IMR-90 (cell line): ENCODE measurements around the gene SLC39A2. TPM values are rescaled to one million over a fixed set of nuclear protein-coding genes. Genes with fewer than 3 reads are reported as not detected.

Experiments used
- ATAC-seq: fragments of 200-7000 bp; cut with Tn5 transposase; 2 replicates; pipeline ENCODE4 v1.9.1; 2020; ENCODE audit warnings: low read depth, mild to moderate bottlenecking, moderate library complexity
- BruUV-seq: library from RNA; stranded (reverse); fragments of 400-500 nt; replicated peaks from 2 replicates; lab custom pipeline; 2021; lab: Mats Ljungman, UMichigan
- CTCF ChIA-PET: fragments of 300-600 bp; formaldehyde crosslinking; extraction: SDS; loops from one replicate; lab custom pipeline; 2021; ENCODE audit warnings: antibody characterized with exemption; lab: Yijun Ruan, JAX
- POLR2A ChIA-PET: fragments of 300-600 bp; sonication (Branson Sonifier 250); formaldehyde crosslinking; loops from one replicate; lab custom pipeline; 2022; ENCODE audit warnings: antibody characterized with exemption; ENCODE audit not compliant: unreplicated experiment; lab: Charles Lee
- DNase-seq: peaks from one replicate; pipeline ENCODE4 v3.0.0; 2013
- H2AFZ ChIP-seq: replicated peaks from 2 replicates; pipeline ENCODE3; 2013; ENCODE audit warnings: low read length, mild to moderate bottlenecking; ENCODE audit not compliant: poor library complexity
- H2AK5ac ChIP-seq: 2 replicates; pipeline ENCODE4 v1.6.1; 2013; ENCODE audit warnings: low read depth, low read length, inconsistent platforms
- H2AK9ac ChIP-seq: replicated peaks from 2 replicates; pipeline ENCODE3; 2013; ENCODE audit warnings: mild to moderate bottlenecking, low read depth, low read length, moderate library complexity; ENCODE audit not compliant: poor library complexity
- H2BK120ac ChIP-seq: 2 replicates; pipeline ENCODE4 v1.6.1; 2013; ENCODE audit warnings: low read depth, low read length, inconsistent platforms
- H2BK15ac ChIP-seq: 3 replicates; pipeline ENCODE4 v1.6.1; 2013; ENCODE audit warnings: low read depth, low read length, inconsistent platforms
- H2BK20ac ChIP-seq: 2 replicates; pipeline ENCODE4 v1.6.1; 2013; ENCODE audit warnings: low read depth, mild to moderate bottlenecking, inconsistent platforms, low read length, moderate library complexity
- H2BK5ac ChIP-seq: 2 replicates; pipeline ENCODE4 v1.6.1; 2013; ENCODE audit warnings: mild to moderate bottlenecking, low read depth, low read length, inconsistent platforms; ENCODE audit not compliant: poor library complexity, severe bottlenecking
- H3K14ac ChIP-seq: replicated peaks from 2 replicates; pipeline ENCODE4 v1.6.1; 2013; ENCODE audit warnings: low read depth, low read length, inconsistent platforms
- H3K18ac ChIP-seq: 2 replicates; pipeline ENCODE4 v1.6.1; 2013; ENCODE audit warnings: low read depth, low read length, control low read depth
- H3K23ac ChIP-seq: 2 replicates; pipeline ENCODE4 v1.6.1; 2013; ENCODE audit warnings: low read depth, low read length, inconsistent platforms
- H3K27ac ChIP-seq: 2 replicates; pipeline ENCODE4 v1.5.1; 2013; ENCODE audit warnings: mild to moderate bottlenecking, control low read depth, low read length; ENCODE audit not compliant: insufficient read depth
- H3K27me3 ChIP-seq: 2 replicates; pipeline ENCODE4 v1.6.1; 2013; ENCODE audit warnings: low read length; ENCODE audit not compliant: control insufficient read depth, insufficient read depth
- H3K36me3 ChIP-seq: 2 replicates; pipeline ENCODE4 v1.6.1; 2013; ENCODE audit warnings: low read length, mixed read lengths; ENCODE audit not compliant: control insufficient read depth, insufficient read depth
- H3K4ac ChIP-seq: 2 replicates; pipeline ENCODE4 v1.6.1; 2013; ENCODE audit warnings: low read depth, low read length, inconsistent platforms
- H3K4me1 ChIP-seq: 2 replicates; pipeline ENCODE4 v1.6.1; 2013; ENCODE audit warnings: low read length, mixed read lengths; ENCODE audit not compliant: control insufficient read depth, insufficient read depth
- H3K4me2 ChIP-seq: 2 replicates; pipeline ENCODE4 v1.6.1; 2013; ENCODE audit warnings: low read depth, mild to moderate bottlenecking, control low read depth, low read length, moderate library complexity
- H3K4me3 ChIP-seq: 2 replicates; pipeline ENCODE4 v1.5.1; 2013; ENCODE audit warnings: low read depth, mild to moderate bottlenecking, control low read depth, low read length, moderate library complexity; ENCODE audit not compliant: insufficient read depth
- H3K56ac ChIP-seq: 2 replicates; pipeline ENCODE4 v1.6.1; 2013; ENCODE audit warnings: low read length, inconsistent platforms; ENCODE audit not compliant: insufficient read depth; ENCODE audit errors: extremely low read depth
- H3K79me1 ChIP-seq, 2 experiments: 2 replicates each; pipeline ENCODE4 v1.6.1; 2013; ENCODE audit warnings: low read length in 2 of 2, inconsistent platforms in 1 of 2, low read depth in 1 of 2
- H3K9ac ChIP-seq: 2 replicates; pipeline ENCODE4 v1.6.1; 2013; ENCODE audit warnings: low read depth, low read length, control low read depth
- H3K9me1 ChIP-seq: 2 replicates; pipeline ENCODE4 v1.6.1; 2013; ENCODE audit warnings: low read length, inconsistent platforms; ENCODE audit not compliant: insufficient read depth
- H3K9me3 ChIP-seq: 2 replicates; pipeline ENCODE4 v1.6.1; 2013; ENCODE audit warnings: low read length; ENCODE audit not compliant: control insufficient read depth, insufficient read depth
- H4K20me1 ChIP-seq: 2 replicates; pipeline ENCODE4 v1.6.1; 2013; ENCODE audit warnings: low read length, inconsistent platforms; ENCODE audit not compliant: insufficient read depth
- H4K5ac ChIP-seq: 2 replicates; pipeline ENCODE4 v1.6.1; 2013; ENCODE audit warnings: mild to moderate bottlenecking, low read depth, low read length, control low read depth
- H4K8ac ChIP-seq, 2 experiments: 2 replicates each; pipeline ENCODE4 v1.6.1; 2013; ENCODE audit warnings: low read depth in 2 of 2, low read length in 2 of 2, control low read depth in 1 of 2, inconsistent platforms in 1 of 2
- H4K91ac ChIP-seq: 2 replicates; pipeline ENCODE4 v1.6.1; 2013; ENCODE audit warnings: low read depth, low read length, inconsistent platforms; ENCODE audit not compliant: insufficient read depth
- BHLHE40 ChIP-seq: fragments of 150-350 bp; IDR thresholded peaks from 2 replicates; pipeline ENCODE4 v1.6.1; 2016; ENCODE audit warnings: mild to moderate bottlenecking, low read depth, low read length
- CEBPB ChIP-seq: IDR thresholded peaks from 2 replicates; pipeline ENCODE4 v1.6.1; 2012; ENCODE audit warnings: low read depth, low read length, improper control_type of control experiment
- CHD1 ChIP-seq: IDR thresholded peaks from 2 replicates; pipeline ENCODE4 v1.6.1; 2012; ENCODE audit warnings: low read depth, low read length, improper control_type of control experiment
- CTCF ChIP-seq: conservative IDR thresholded peaks from 2 replicates; pipeline ENCODE4 v1.5.1; 2012; ENCODE audit warnings: mild to moderate bottlenecking, low read depth, low read length, improper control_type of control experiment
- ELK1 ChIP-seq: fragments of 150-350 bp; IDR thresholded peaks from 2 replicates; pipeline ENCODE4 v1.6.1; 2016; ENCODE audit warnings: low read depth, mild to moderate bottlenecking, low read length, moderate library complexity, borderline replicate concordance
- FOS ChIP-seq: fragments of 150-350 bp; IDR thresholded peaks from 2 replicates; pipeline ENCODE4 v1.6.1; 2016; ENCODE audit warnings: low read depth, low read length
- MAFK ChIP-seq: IDR thresholded peaks from 2 replicates; pipeline ENCODE4 v1.6.1; 2012; ENCODE audit warnings: low read depth, low read length, improper control_type of control experiment
- MAZ ChIP-seq: IDR thresholded peaks from 2 replicates; pipeline ENCODE4 v1.6.1; 2012; ENCODE audit warnings: low read depth, mild to moderate bottlenecking, low read length, improper control_type of control experiment, moderate library complexity, borderline replicate concordance
- MXI1 ChIP-seq: IDR thresholded peaks from 2 replicates; pipeline ENCODE4 v1.6.1; 2012; ENCODE audit warnings: low read depth, mild to moderate bottlenecking, low read length, moderate library complexity, borderline replicate concordance
- NFE2L2 ChIP-seq: fragments of 150-350 bp; IDR thresholded peaks from 2 replicates; pipeline ENCODE4 v1.6.1; 2016; ENCODE audit warnings: low read depth, mild to moderate bottlenecking, low read length
- POLR2A ChIP-seq: IDR thresholded peaks from 2 replicates; pipeline ENCODE4 v1.6.1; 2012; ENCODE audit warnings: mild to moderate bottlenecking, low read depth, low read length
- RAD21 ChIP-seq: IDR thresholded peaks from 2 replicates; pipeline ENCODE4 v1.6.1; 2012; ENCODE audit warnings: low read length, improper control_type of control experiment
- RCOR1 ChIP-seq: IDR thresholded peaks from 2 replicates; pipeline ENCODE4 v1.6.1; 2012; ENCODE audit warnings: mild to moderate bottlenecking, low read length, improper control_type of control experiment; ENCODE audit not compliant: insufficient replicate concordance
- RFX5 ChIP-seq: IDR thresholded peaks from 2 replicates; pipeline ENCODE4 v1.8.0; 2012; ENCODE audit warnings: low read depth, mild to moderate bottlenecking, low read length, moderate library complexity
- SMC3 ChIP-seq: fragments of 150-350 bp; IDR thresholded peaks from 2 replicates; pipeline ENCODE4 v1.6.1; 2016; ENCODE audit warnings: low read depth, mild to moderate bottlenecking, antibody characterized with exemption, low read length, moderate library complexity
- USF2 ChIP-seq: fragments of 150-350 bp; IDR thresholded peaks from 2 replicates; pipeline ENCODE4 v1.6.1; 2017; ENCODE audit warnings: mild to moderate bottlenecking, antibody characterized with exemption, low read length, low read depth
- WGBS, 2 experiments: methylation state at CpG; one replicate each; pipeline versions ENCODE4 v1.1.5 to v1.1.7; 2013; ENCODE audit warnings: missing lambda C conversion rate in 2 of 2; ENCODE audit not compliant: insufficient read length in 1 of 2; ENCODE audit errors: extremely low coverage in 2 of 2; 5-methylcytosine and 5-hydroxymethylcytosine counted together
- dilution Hi-C: fragments of 300-500 bp; cut with HindIII; formaldehyde crosslinking; loops from one replicate; pipeline ENCODE4 v1.14.3; 2018; ENCODE audit warnings: low sequenced_read_pairs; ENCODE audit not compliant: unreplicated experiment
- in situ Hi-C: fragments of 300-500 bp; cut with MboI; formaldehyde crosslinking; loops from 3 replicates; pipeline ENCODE4 v1.14.3; 2019; ENCODE audit warnings: low sequenced_read_pairs, inconsistent platforms, mixed read lengths
- intact Hi-C: fragments of 100-400 bp; cut with micrococcal nuclease; formaldehyde crosslinking; loops from 2 replicates; pipeline ENCODE4 v1.10.0; 2022
- polyA plus RNA-seq, 3 experiments: library from polyadenylated mRNA; depleted of rRNA; stranded (reverse); fragments of >200 nt; gene quantifications; 2 replicates each; pipeline ENCODE4 v1.2.3, GENCODE V29; 2012; ENCODE audit warnings: low replicate concordance in 1 of 3
- total RNA-seq: library from RNA; depleted of rRNA; stranded (reverse); fragments of >200 nt; gene quantifications from 2 replicates; pipeline ENCODE4 v1.2.3, GENCODE V29; 2012

Gene SLC39A2
- total and polyA plus RNA-seq, 2 of the 4 experiments (the other 2 are of a cell fraction), result not detected

- no peak overlapping the region for H3K27ac ChIP-seq
- DNase-seq, result no peak
- POLR2A ChIA-PET, result no interaction called here
These were observed 954 bp upstream of the SLC39A2 start for GRCh38 chr14:20998139-20998538.

More at GRCh38 chr14:20998139-20998538, 954 bp upstream of the SLC39A2 start:
- H3K9me1 ChIP-seq, result no peaks in the 10 kb centered on the region
- H3K36me3 ChIP-seq, result peaks cover 22% of the 10 kb centered on the region
- 60% methylated on average over 1 of the region's 3 CpGs; no CpG with 5 or more reads in 1 of the 2 experiments for WGBS, 2 experiments
- H3K9me3 ChIP-seq, result no peaks in the 10 kb centered on the region
- peaks cover 2% of the 10 kb centered on the region for H3K27me3 ChIP-seq
- no peak for TF ChIP-seq CTCF
- TF ChIP-seq RAD21, result no peak
- TF ChIP-seq BHLHE40, result no peak
- TF ChIP-seq RFX5, result no peak
- TF ChIP-seq USF2, result no peak
- TF ChIP-seq MAFK, result no peak
- no peak for TF ChIP-seq FOS
- no peak for TF ChIP-seq CEBPB
- no peak for TF ChIP-seq MXI1
- TF ChIP-seq NFE2L2, result no peak
- TF ChIP-seq MAZ, result no peak
- TF ChIP-seq RCOR1, result no peak
- TF ChIP-seq ELK1, result no peak
- TF ChIP-seq CHD1, result no peak
- TF ChIP-seq SMC3, result no peak
- no peak for TF ChIP-seq POLR2A
- H3K79me1 ChIP-seq, result no peaks in the 10 kb centered on the region
- no peak overlapping the region for H2AK9ac ChIP-seq
- H3K14ac ChIP-seq, result no peak overlapping the region
- no peak overlapping the region for H2BK20ac ChIP-seq
- peaks cover 3% of the 10 kb centered on the region for H3K4me1 ChIP-seq
- H3K56ac ChIP-seq, result no peak overlapping the region
- no peak overlapping the region for H2BK15ac ChIP-seq
- no peak overlapping the region for H3K4me2 ChIP-seq
- no peak overlapping the region for H2AK5ac ChIP-seq
- H2AFZ ChIP-seq, result no peak overlapping the region
- in situ Hi-C loops, result loop anchor here (25.0 kb wide), 1 partner anchor 661 kb away; the partner anchor contains the start of genes CCNB1IP1 and PARP2
- H3K4me3 ChIP-seq, result no peak overlapping the region
- no TSS peak for BruUV-seq
- dilution Hi-C loops, result no loop called here
- no peak overlapping the region for H2BK120ac ChIP-seq
- no peak overlapping the region for H3K18ac ChIP-seq
- no peaks in the 10 kb centered on the region for H4K20me1 ChIP-seq
- H4K8ac ChIP-seq, result no peak overlapping the region
- no peak overlapping the region for H3K4ac ChIP-seq
- no peak for ATAC-seq
- no peak overlapping the region for H4K91ac ChIP-seq
- no peak overlapping the region for H3K9ac ChIP-seq
- H2BK5ac ChIP-seq, result no peak overlapping the region
- H3K23ac ChIP-seq, result no peak overlapping the region
- intact Hi-C loops, result no loop called here
- H4K5ac ChIP-seq, result no peak overlapping the region
- CTCF ChIA-PET, result interaction anchor here (0.6 kb wide), 1 partner anchor 64 kb away, joined by 6 read pairs; no protein-coding TSS in a partner anchor
